Osteoblast (primary cell): ENCODE measurements around the gene EIF1B. TPM values are rescaled to one million over a fixed set of nuclear protein-coding genes. Genes with fewer than 3 reads are reported as not detected.

Experiments used
- DNase-seq: peaks from one replicate; pipeline ENCODE4 v3.0.0; 2011; ENCODE audit warnings: low spot score, mixed read lengths; ENCODE audit not compliant: insufficient read length; ENCODE audit errors: missing footprints
- H2AFZ ChIP-seq: 2 replicates; pipeline ENCODE4 v1.6.0; 2011; ENCODE audit warnings: mild to moderate bottlenecking, low read length
- H3K27ac ChIP-seq: 2 replicates; pipeline ENCODE4 v1.5.1; 2011; ENCODE audit warnings: mild to moderate bottlenecking, low read depth, low read length, moderate library complexity
- H3K27me3 ChIP-seq: 2 replicates; pipeline ENCODE4 v1.6.0; 2012; ENCODE audit warnings: mild to moderate bottlenecking, control low read depth, inconsistent platforms, low read length, moderate library complexity; ENCODE audit not compliant: insufficient read depth
- H3K36me3 ChIP-seq: 2 replicates; pipeline ENCODE4 v1.5.1; 2011; ENCODE audit warnings: mild to moderate bottlenecking, low read length, control low read depth, moderate library complexity; ENCODE audit not compliant: insufficient read depth
- H3K4me1 ChIP-seq: 2 replicates; pipeline ENCODE4 v1.5.1; 2011; ENCODE audit warnings: mild to moderate bottlenecking, low read length, control low read depth, moderate library complexity; ENCODE audit not compliant: insufficient read depth
- H3K4me2 ChIP-seq: 2 replicates; pipeline ENCODE4 v1.6.0; 2011; ENCODE audit warnings: mild to moderate bottlenecking, low read length; ENCODE audit not compliant: insufficient read depth
- H3K4me3 ChIP-seq: fragments of 200-600 bp; sonication (generic); 3 replicates; pipeline ENCODE4 v1.5.1; 2012; ENCODE audit warnings: mild to moderate bottlenecking, low read length, inconsistent platforms; ENCODE audit not compliant: insufficient read depth
- H3K79me2 ChIP-seq: 2 replicates; pipeline ENCODE4 v1.6.0; 2012; ENCODE audit warnings: mild to moderate bottlenecking, low read length, control low read depth, inconsistent platforms; ENCODE audit not compliant: insufficient read depth
- H3K9me3 ChIP-seq: 2 replicates; pipeline ENCODE4 v1.5.1; 2011; ENCODE audit warnings: low read depth, low read length, control low read depth
- H4K20me1 ChIP-seq: 2 replicates; pipeline ENCODE4 v1.6.0; 2012; ENCODE audit warnings: mild to moderate bottlenecking, low read length, control low read depth; ENCODE audit not compliant: insufficient read depth
- total RNA-seq: library from RNA; depleted of rRNA; stranded (reverse); fragments of >200 nt; gene quantifications from 2 replicates; pipeline ENCODE4 v1.2.3, GENCODE V29; 2012
- TF ChIP-seq, protein P1 (sequence below): IDR thresholded peaks from 2 replicates; pipeline ENCODE4 v1.5.1; 2011; ENCODE audit warnings: mild to moderate bottlenecking, low read depth, low read length, moderate library complexity; ENCODE audit errors: extremely low read depth

The EIF1B gene
- total RNA-seq, 1 donor: 19.2 TPM

DNA sequence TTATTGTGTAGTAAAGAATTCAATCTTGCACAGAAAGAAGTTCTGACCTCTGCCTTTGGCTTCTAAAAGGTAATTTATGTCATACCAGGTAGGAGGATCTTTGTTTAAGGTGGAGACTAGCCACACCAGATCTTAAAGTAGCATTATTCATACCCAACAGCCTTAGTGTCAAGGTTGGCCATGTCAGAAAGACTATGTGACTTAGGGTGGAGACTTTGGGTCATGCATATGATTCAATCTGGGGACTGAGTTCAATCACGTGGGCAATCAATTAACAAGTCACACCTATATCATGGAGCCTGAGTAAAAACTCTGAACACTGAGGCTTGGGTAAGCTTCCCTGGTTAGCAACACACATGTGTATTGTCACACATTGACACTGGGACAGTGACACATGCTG is 48.9 kb downstream of the EIF1B start:
- Histone ChIP-seq H3K9me3 (no peaks in the 10 kb centered on the region), H3K36me3 (no peaks in the 10 kb centered on the region), H4K20me1 (no peaks in the 10 kb centered on the region), H3K4me3 (no peak overlapping the region), H3K79me2 (no peaks in the 10 kb centered on the region), H3K4me2 (no peak overlapping the region), H3K27ac (no peak overlapping the region), H3K4me1 (no peaks in the 10 kb centered on the region), H3K27me3 (no peaks in the 10 kb centered on the region), H2AFZ (no peak overlapping the region)
- DNase-seq: no peak
- TF ChIP-seq, protein P1, sequence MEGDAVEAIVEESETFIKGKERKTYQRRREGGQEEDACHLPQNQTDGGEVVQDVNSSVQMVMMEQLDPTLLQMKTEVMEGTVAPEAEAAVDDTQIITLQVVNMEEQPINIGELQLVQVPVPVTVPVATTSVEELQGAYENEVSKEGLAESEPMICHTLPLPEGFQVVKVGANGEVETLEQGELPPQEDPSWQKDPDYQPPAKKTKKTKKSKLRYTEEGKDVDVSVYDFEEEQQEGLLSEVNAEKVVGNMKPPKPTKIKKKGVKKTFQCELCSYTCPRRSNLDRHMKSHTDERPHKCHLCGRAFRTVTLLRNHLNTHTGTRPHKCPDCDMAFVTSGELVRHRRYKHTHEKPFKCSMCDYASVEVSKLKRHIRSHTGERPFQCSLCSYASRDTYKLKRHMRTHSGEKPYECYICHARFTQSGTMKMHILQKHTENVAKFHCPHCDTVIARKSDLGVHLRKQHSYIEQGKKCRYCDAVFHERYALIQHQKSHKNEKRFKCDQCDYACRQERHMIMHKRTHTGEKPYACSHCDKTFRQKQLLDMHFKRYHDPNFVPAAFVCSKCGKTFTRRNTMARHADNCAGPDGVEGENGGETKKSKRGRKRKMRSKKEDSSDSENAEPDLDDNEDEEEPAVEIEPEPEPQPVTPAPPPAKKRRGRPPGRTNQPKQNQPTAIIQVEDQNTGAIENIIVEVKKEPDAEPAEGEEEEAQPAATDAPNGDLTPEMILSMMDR: no peak

Other genes with a start within 250 kb of the EIF1B start
- 0.36 and 0.88 TPM in 2 replicates for gene ENTPD3, start 77.5 kb downstream of the EIF1B start, total RNA-seq
- 219 and 236 TPM in 2 replicates for gene RPL14, start 147.6 kb downstream of the EIF1B start, total RNA-seq
- gene ZNF619, start 167.4 kb downstream of the EIF1B start, total RNA-seq: 6.5 and 8.5 TPM in 2 replicates
- 0.88 and 1.1 TPM in 2 replicates for gene ZNF620, start 196.3 kb downstream of the EIF1B start, total RNA-seq
- gene ZNF621, start 215.3 kb downstream of the EIF1B start, total RNA-seq: 21.4 and 23.9 TPM in 2 replicates